ENCODE data around the gene PLPP4.

- no peak for TF ChIP-seq PATZ1 (CRISPR knock-in tag; IDR thresholded peaks at IDR 0.05; ENCODE audit: borderline replicate concordance)
- TF ChIP-seq RARB (CRISPR knock-in tag; IDR thresholded peaks at IDR 0.05) = no peak
- TF ChIP-seq ZFP30 (CRISPR knock-in tag; IDR thresholded peaks at IDR 0.05) = no peak
- TF ChIP-seq SNAI2 (CRISPR knock-in tag; IDR thresholded peaks at IDR 0.05) = no peak
- no peak for TF ChIP-seq ARNTL (CRISPR knock-in tag; IDR thresholded peaks at IDR 0.05; ENCODE audit: borderline replicate concordance, low read depth)
- no peak for TF ChIP-seq CREB5 (CRISPR knock-in tag; IDR thresholded peaks at IDR 0.05; ENCODE audit: low read depth)
- no peak for TF ChIP-seq ZNF8 (CRISPR knock-in tag; IDR thresholded peaks at IDR 0.05)
- TF ChIP-seq ZNF565 (CRISPR knock-in tag; conservative IDR thresholded peaks at IDR 0.05; ENCODE audit: low read depth) = no peak
- TF ChIP-seq, protein P1, sequence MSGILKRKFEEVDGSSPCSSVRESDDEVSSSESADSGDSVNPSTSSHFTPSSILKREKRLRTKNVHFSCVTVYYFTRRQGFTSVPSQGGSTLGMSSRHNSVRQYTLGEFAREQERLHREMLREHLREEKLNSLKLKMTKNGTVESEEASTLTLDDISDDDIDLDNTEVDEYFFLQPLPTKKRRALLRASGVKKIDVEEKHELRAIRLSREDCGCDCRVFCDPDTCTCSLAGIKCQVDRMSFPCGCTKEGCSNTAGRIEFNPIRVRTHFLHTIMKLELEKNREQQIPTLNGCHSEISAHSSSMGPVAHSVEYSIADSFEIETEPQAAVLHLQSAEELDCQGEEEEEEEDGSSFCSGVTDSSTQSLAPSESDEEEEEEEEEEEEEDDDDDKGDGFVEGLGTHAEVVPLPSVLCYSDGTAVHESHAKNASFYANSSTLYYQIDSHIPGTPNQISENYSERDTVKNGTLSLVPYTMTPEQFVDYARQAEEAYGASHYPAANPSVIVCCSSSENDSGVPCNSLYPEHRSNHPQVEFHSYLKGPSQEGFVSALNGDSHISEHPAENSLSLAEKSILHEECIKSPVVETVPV (CRISPR knock-in tag; IDR thresholded peaks at IDR 0.05) = no peak
- TF ChIP-seq BACH2 (CRISPR knock-in tag; IDR thresholded peaks at IDR 0.05; ENCODE audit: borderline replicate concordance) = no peak
Measured at GRCh38 chr10:120420421-120420820, 36.6 kb upstream of the PLPP4 start.

Measured in SK-N-SH treated with all-trans-retinoic acid at 6 μM for 48 hours (cell line).